A204.1 (cell line): ENCODE data around the gene PADI2.
"Not testable (repeated sequence)": the region's sequence is repeated elsewhere in the genome, so short reads cannot be mapped to it uniquely, and the experiment has no call there.

Source experiments
- FAIRE-seq: peaks from 2 replicates; lab custom pipeline; 2012; peaks lifted over from hg19 to GRCh38; lab: Jason Lieb, UNC

Gene PADI2

DNA sequence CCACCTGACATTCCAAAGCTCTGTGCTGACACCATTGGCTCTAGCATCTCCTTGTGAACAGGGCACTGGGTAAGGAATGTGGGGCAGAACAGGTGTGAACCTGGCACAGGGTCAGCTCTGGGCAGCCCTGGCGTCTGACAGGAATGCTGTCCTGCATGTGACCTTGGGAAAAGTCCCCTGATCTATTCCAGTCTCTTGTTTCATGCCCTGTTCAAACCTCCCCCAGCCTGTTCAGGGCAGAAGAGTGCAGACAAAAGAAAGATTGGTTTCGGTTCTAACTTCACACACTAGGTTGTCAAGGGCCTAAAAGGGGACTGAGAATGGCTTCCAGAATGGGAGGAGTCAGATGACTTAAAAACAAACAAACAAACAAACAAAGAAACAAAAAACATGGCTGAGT is 37.8 kb downstream of the PADI2 start:
- no peak for FAIRE-seq

DNA sequence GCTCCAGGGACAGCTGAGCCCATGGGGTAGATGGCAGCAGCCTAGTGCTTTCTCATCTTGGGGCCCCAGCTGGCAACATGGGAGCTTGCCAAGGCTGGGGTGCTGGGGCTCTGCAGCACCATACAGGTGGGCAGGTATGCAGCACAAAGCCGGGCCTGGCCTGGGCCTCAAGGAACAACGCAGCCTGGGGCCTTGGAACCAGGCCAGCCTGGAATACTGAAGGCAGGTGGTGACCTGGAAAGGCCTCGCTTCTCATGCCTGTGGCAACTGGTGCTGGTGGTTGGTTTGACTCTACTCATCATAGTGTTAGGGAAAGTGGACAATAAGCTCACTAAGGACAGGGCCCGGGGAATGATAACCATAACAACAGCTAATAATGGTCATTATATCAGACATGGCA is 38.4 kb downstream of the PADI2 start:
- FAIRE-seq = no peak

DNA sequence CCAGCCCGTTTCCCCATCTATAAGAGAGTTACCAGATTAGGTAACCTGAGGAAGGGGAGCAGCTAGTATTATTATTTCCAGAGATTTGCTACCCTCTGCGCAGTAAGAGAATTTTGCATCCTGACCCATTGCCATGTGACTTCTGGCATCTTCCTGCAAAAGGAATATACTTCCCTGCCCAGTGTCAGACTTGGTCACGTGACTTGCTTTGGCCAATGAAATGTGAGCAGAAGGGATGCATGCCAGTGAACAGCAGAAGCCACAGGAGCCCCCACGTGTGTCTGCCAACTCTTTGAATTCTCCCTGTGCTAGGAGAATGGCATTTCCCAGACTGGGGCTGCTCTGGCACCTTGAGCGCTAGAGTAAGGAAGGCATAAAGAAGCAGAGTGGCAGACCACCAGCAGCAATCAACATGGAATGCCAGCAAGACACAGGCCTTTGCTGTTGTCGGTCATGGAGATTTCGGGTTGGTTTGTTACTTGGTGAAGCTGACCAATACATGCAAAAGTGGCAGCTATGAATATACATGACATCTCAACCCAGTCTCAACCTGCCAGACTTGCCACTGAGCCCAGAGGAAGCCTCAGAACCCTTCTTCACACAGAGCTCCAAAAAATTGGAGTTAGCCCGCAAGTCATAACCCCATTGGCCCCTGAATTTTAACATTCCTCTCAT is 39.0 kb downstream of the PADI2 start:
- no peak for FAIRE-seq

DNA sequence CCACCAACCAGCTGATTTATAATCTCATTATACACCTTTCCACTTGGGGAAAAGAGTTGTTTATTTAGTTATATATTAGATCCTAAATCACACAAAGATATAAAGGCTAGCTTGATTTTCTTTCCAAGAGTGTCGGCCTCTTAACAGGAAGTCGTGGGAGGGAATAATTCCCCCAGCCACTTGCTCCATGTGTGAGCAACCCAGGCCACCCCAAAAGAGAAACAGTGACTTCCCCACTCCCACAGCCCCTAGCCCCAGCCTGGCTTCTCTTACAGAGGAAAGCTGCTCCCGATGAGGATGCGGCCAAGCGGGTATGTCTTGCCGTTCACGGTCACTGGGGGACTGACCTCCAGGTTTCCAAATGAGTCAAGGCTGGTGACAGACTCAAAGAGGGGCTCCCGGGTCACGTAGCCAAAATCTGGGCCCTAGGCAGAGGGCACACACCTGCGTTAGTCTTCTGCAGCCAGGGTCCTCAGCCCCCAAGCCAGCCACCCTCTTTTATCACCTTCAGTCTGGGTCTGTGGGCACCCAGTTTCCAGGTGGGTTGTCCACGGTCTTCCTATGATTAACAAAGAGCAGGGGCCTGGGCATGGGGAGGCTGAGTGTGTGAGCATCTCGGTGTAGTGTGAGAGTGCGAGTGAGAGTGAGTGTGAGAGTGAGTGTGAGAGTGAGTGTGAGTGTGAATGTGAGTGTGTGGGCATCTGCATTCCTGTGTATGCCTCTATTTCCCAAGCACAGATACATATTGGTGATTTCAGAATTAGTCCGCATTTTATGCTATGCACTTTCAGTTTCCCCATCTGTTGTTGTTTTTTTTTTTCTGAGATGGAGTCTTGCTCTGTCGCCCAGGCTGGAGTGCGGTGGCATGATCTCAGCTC is 40.0 kb downstream of the PADI2 start:
- no peak for FAIRE-seq

DNA sequence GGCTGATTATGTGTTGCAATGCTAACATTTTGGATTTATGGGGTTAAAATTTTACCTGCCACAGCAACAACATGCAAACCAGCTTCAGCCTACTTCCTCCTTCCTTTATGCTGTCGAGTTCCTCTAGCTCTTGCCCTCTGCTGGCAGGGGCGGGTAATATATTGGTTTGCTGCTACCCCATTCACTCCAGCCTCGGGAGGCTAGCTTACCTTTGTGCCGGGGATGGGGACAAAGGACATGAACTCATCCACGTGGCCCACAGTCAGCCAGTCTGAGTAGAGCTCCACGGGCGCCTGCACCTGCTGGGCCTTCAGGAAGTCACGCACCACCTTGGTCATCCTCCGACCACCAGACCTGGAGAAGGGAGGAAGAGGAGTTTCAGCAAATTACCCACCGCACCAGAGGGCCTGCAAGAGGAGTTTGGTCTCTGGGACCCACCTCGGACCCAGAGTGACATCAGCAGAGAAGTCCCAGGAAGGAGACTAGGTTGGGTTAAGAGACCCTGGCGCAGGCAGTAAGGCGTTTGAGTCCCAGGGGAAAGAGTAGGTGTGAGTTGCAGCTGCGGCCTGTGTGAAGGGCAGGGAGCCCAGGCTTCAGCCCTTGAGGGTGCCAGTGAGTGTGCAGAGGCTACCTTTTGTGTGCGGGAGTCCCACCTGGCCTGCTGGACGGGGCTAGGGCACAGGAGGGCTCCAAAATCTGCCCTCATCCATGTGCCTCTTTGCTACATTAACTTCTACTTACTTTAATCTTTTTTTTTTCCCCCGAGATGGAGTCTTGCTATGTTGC is 43.6 kb downstream of the PADI2 start:
- FAIRE-seq = peak; percentile 49

DNA sequence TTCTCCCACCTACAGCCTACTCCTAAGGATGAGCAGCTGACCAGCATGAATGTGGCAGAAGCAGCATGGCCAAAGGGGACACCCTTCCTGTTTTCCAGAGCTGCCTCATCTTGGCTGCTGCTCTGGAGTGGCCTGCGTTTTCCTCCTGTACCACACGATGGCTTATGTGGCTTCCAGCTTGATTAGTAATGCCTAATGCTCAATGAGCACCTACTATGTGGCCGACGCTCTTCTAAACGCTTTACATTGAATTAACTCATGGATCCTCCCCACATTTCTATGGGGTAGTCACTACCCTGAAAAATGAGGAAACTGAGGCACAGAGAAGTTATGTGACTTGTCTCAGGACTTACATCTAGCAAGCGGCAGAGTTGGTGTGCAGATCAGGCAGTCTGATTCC is 47.5 kb downstream of the PADI2 start:
- no peak for FAIRE-seq

DNA sequence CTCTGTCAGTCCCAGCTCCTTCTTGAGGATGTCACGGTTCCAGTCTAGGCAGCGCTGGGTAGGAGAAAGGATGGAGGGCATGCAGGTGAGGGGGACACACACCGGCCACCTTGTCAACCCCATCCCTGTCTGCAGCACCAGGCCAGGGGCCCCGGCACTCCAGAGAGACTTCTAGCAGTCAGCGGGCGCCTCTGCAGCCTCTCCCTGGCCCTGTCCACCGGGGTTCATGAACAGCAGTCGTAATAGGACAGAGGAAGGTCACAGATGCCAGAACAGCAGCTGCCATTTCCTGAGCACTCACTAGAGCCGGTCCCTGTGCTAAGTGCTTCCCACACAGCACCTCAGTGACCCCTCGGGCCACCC is 49.1 kb downstream of the PADI2 start:
- no peak for FAIRE-seq

DNA sequence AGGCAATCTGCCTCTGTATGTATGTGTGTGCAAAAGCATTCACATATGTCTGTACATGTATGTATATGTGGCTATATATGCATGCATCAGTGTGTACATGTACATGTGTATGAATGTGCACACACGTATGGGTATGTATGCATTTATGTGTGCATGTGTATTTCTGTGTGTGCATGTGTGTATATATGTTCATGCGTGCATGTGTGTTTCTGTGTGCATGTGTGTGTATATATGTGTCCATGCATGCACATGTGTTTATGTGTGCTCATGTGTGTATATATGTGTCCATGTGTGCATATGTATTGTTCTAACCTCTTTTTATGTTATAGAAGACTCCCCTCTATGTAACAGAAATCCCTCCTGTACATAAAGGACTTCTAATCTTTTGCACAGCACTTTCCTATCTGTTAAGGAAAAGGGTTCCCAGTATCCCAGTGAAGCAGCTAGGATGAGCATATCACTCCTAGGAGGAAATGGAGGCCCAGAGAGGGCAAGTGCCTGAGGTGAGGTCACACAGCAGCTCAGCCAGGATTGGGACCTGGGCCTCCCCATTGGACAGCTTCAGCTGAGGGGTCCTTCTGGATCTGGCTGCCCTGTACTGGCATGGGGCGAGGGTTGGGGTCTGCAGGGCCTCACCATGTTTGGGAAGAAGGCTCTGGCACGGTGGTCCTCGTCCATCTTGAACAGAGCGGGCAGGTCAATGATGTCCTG is 49.6 kb downstream of the PADI2 start:
- no peak for FAIRE-seq

DNA sequence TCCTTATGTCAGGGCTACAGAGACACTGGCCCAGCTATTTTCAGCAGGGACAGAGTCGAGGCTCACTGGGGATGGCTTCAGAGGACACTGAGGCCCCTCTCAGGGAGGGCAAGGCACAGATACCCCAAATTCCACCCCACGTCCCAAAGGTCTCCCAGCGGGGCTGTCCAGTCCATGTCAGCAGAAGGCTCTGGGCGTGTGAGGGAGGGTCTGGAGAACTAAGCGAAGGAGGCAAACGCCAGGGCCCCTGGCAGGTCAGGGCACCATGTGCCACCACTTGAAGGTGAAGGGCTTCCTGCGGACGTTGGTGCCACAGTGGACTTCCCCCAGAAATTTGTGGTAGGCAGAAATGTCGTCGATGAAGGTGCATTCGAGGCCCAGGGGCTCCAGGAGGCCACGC is 50.5 kb downstream of the PADI2 start:
- FAIRE-seq = no peak

DNA sequence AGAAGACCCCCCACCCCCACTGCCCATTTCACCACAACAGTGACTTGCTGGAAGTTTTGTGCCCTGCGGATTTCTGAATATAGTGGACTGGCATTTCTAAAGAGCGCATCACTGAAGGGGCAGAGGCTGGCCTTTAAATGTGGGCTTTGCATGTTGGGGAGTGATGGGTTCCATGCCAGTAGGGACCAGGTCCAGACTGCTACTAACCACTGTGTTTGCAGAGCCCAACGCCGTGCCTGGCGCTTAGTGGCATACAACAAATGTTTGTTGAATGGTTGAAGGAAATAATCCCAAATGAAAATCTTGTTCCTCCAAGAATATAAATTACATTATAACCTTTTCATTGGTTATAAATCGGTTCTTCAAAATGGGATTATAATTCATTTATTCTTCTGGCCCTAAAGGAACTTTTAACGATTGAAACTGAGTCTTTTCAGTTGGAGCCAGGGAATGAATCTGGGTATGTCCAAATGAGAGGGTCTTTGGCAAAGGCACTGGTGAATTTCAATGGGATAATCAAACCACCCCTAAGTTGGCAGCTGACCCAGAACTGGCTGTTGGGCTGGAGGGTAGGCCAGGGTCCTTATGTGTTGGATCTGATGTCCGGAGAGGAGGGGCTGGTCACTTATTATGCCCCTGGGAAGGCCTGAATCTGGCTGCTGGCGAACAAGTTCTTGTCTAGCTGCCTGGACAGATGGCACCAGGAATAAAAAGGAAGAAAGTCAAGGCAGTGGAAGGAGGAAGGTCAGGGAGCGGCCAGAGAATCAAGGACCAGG is 51.6 kb downstream of the PADI2 start:
- no peak for FAIRE-seq

DNA sequence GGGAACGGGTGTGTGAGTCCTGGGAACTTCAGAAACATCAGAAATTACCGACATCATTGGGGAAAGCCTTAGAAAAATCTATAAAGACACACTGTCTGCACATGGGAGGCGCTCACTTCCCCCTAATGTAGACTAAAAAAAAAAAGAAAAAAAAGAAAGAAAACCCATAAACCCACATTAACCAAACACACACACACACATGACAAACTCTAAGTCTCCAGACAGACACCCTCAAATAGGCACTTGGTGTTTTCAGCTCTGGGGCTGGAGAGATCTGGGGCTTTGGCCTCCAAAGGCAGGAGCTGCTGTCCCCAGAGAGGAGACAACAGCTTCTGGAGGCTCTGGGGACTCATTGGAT is 52.2 kb downstream of the PADI2 start:
- no peak for FAIRE-seq

DNA sequence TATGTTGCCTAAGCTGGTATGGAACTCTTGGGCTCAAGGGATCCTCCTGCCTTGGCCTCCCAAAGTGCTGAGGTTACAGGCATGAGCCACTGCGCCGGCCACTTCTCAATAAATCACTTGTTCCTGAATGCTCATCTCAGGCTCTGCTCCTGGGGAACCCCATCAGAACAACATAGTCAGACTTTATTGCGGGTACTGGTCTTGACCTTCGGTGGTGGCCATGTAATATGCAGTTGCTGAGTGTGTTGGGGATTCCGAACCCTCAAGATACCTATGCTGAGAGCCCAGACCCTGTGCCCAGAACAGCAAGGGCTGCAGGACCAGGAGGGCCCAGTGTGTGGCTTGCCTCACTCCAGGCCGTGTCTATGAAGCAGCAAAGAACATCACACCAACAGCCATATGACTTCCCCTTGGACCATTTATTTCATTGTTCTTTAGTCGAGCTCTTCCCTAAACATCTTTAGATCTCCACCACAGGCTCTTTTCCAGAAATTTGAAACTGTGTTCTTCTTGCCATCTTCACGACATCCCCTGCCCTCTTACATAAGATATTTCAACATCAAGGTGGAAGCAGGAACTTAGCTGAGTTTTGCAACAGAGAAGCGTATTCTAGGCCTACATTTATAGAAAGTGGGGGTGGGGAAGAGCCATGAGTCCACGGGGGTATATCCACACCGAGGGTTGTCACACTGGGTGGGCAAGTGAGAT is 52.7 kb downstream of the PADI2 start:
- FAIRE-seq = no peak

DNA sequence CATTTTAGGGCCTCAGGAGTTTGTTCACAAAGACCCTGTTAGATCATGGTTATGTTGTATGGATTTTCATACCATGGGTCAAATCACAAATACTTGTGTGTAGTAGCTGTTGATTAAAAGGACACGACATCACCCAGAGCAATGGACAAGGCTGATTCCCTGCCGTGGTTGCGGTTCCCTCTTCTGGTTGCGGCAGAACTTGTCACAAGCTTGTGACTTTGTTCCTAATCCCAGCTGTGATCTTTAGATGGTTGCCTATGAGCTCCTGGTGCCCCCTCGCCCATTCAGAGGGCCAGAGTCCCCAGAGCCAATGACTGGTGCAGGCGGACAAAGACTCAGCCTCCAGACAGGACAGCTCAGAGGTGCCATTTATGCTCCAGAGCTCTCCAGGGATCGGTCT is 53.6 kb downstream of the PADI2 start:
- FAIRE-seq = no peak

DNA sequence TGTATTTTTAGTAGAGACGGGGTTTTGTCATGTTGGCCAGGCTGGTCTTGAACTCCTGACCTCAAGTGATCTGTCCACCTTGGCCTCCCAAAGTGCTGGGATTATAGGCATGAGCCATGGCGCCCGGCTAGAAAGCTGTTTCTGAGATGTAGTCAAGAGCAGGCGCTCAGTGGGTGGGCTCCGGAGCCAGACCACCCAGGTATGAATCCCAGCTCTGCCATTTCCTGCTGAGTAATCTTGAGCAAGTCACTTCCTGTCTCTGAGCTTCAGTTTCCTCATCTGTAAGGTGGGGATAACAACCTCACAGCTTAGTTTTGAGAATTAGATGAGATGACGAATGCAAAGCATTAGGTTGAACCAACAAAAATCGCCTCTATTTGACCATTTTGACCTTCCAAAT is 56.5 kb downstream of the PADI2 start:
- not testable (repeated sequence) for FAIRE-seq

DNA sequence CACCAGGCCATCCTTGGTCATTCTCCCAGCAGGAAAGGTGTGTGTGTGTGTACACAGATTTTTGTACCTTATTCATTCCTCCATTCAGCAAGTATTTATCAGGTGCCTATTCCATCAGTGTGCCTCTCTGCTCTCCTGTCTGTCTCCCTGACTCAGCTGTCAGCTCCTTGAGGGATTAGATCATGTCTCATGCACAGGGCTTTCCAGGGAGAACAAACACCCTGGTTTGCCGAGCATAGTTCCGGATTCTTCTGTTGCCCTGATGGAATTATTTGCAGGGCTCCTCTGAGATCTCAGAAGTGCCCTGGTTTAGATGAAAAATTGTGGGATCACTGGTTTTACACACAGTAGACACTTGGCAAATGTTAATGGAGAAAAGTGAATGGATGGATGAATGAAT is 57.4 kb downstream of the PADI2 start:
- FAIRE-seq = no peak

DNA sequence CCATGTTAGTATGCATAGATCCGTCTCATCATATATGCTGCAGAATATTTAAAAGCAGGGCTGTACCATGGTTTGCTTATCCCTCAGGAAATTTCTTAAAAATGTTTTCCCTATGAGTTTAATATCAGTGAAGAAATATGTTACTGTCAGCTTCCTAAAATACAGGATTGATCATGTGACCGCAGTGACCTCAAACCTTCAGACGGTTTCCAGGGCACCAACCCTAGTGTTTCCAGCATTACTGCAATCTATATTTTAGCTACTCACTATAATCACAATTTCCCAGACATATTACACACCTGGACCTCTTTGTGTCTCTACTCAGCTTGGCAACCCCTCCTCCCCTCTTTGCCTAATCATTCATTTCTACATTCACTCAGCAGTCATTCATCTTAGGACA is 57.8 kb downstream of the PADI2 start:
- no peak for FAIRE-seq

DNA sequence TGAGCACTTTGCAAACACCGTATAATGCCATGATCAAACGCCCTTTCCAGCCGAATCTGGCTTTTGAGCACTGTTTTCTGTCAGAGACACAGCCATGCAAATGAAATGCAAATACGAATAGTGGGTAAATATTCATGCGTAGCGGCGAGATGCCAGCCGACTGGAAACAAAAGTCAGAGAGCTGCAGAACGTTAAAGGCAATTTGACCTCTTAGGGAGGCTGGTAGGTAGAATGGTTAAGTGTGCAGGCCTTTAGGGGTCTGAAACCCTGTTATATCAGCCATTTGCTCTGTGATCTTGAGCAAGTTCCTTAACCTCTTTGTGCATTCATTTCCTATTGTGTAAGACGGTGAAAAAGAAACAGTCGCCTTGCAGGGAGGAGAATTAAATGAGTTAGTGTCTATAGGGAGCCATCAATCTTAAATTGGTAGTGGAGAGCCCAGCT is 58.9 kb downstream of the PADI2 start:
- FAIRE-seq = no peak

DNA sequence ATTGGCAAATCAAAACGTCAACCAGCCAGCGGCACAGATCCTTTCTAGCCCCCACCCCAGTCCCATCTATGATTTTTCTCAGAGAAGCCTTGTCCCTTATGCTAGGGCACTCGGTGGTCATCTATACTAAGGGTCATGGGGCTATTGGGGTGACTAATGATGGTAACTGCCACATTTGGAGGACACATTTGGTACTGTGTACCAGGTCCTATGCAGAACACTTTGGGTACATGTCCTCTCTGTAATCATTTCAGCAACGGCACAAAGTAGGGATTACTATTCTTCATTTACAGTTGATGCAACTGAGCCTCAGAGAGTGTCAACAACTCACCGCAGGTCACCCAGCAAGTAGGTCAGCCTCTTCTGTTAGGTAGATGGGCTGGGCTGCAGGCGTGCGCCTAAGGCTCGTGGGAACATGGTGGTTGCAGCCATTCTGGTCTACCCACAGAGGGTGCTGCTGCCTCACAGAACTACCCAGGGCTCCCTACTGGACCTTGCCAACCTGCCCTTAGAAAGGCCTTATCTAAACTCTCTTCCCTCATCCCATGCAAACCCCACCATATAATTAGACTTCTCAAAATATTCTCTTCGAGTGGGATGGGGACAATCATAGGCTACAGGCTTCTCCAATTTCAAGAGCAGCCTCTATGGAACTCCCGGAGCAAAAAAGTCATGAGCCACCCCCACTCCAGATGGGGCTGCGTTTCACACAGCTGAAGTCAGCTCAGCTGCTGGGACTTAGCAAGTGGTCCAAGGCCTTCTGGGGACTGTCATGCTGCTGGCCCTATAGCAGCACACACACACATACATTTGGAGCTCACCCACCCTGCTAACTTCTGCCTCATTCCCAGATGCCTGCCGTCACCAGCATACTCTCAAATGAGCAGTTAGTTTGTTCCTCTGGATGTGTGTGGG is 59.6 kb downstream of the PADI2 start:
- FAIRE-seq = no peak

DNA sequence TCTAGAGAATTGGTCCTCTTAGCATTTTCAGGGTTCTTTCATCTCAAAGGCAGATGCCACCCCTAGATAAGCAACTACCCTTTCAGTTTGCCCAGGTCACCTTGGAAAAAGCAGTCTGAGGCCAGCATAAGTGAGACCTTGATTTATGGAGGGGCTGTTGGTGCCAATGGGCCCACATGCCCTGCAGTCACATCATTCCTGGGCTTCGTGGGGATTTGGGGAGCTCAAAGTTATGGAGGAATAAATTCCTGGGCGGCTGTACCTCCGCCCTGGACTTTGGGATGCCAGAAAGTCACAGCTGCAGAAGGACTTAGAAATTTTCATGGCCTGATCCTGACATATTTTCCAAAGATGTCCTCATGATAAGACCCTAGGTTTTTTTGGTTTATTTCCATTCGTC is 62.7 kb downstream of the PADI2 start:
- no peak for FAIRE-seq

DNA sequence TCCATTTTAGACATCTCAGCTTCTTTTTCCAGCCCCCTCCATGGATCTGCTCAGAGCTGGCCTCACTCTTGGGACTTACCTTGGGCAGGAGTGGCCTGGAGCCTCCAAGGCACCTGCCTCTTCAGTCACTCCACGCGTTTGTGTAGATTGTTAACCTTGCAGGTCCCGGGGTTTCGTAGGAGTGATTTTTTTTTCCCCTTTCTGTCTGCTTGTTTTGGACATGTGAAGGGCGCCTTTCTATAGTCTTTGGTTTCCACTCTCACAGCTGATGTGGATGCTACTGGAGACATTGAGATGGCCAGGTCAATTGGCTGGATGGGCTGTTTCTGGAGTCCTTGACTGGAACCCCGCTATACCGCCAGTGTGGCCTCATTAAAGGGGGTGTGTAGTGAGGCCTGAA is 63.5 kb downstream of the PADI2 start:
- FAIRE-seq = no peak
